ENCODE results near the gene RABIF.

GRCh38 chr1:202861420-202862132, 27.4 kb downstream of the RABIF start:
- TF ChIP-seq CTCF (IDR thresholded peaks at IDR 0.05) (no peak), POLR2A (IDR thresholded peaks at IDR 0.05) (peak in 3 of 4 donors; percentile 26 to 36 (median 27))

Measured in upper lobe of left lung (tissue), 4 donors.